HCT116 (cell line): ENCODE data around the gene C1QTNF12. TPM values are rescaled to one million over a fixed set of nuclear protein-coding genes. Genes with fewer than 3 reads are reported as not detected.

Experiments
- ATAC-seq: fragments of 200-7000 bp; cut with Tn5 transposase; 2 replicates; pipeline ENCODE4 v1.9.1; 2020; ENCODE audit warnings: mild to moderate bottlenecking, moderate library complexity
- BruUV-seq: library from RNA; stranded (reverse); fragments of 400-500 nt; replicated peaks from 2 replicates; lab custom pipeline; 2021; lab: Mats Ljungman, UMichigan
- CTCF ChIA-PET: fragments of 300-600 bp; sonication (Branson Sonifier 250); formaldehyde crosslinking; loops from one replicate; lab custom pipeline; 2021; ENCODE audit warnings: antibody characterized with exemption; lab: Charles Lee
- POLR2A ChIA-PET: fragments of 300-600, 350-600 bp; sonication (Branson Sonifier 250); formaldehyde crosslinking; loops from one replicate; lab custom pipeline; 2021; ENCODE audit warnings: antibody characterized with exemption; lab: Charles Lee
- RAD21 ChIA-PET, 2 experiments: fragments of 300-600 bp; sonication (Branson Sonifier 250); formaldehyde crosslinking; loops; one replicate each; lab custom pipeline; 2023; ENCODE audit warnings: low total read pairs in 2 of 2; ENCODE audit not compliant: uncharacterized antibody in 2 of 2, unreplicated experiment in 2 of 2, low non-redundant PET in 1 of 2; lab: Charles Lee
- DNase-seq: peaks from one replicate; pipeline ENCODE4 v3.0.0-alpha.2; 2010; ENCODE audit warnings: low read depth, low spot score
- H2AFZ ChIP-seq: fragments of 200-600 bp; shearing (Covaris generic), sonication (generic); 2 replicates; pipeline ENCODE4 v1.6.1; 2017; ENCODE audit warnings: low read depth, mixed run types, mixed read lengths, antibody characterized with exemption, low read length; ENCODE audit not compliant: poor library complexity, severe bottlenecking
- H3K27ac ChIP-seq: 2 replicates; pipeline ENCODE4 v1.5.1; 2012; ENCODE audit warnings: low read depth, low read length
- H3K27me3 ChIP-seq: fragments of 200-600 bp; sonication (generic); 2 replicates; pipeline ENCODE4 v1.6.1; 2016; ENCODE audit warnings: mixed run types, low read length, mixed read lengths; ENCODE audit not compliant: insufficient read depth
- H3K36me3 ChIP-seq, 2 experiments: fragments of 200-500 bp in 1 of 2; fragments of 200-600 bp in 1 of 2; sonication (Bioruptor generic) in 1 of 2; sonication (generic) in 1 of 2; 2 replicates each; pipeline versions ENCODE4 v1.5.1 to v1.6.1; 2014 to 2016; ENCODE audit warnings: low read length in 2 of 2, inconsistent platforms in 1 of 2, mixed read lengths in 1 of 2, mixed run types in 1 of 2; ENCODE audit not compliant: insufficient read depth in 2 of 2, control insufficient read depth in 1 of 2
- H3K4me1 ChIP-seq, 2 experiments: fragments of 200-600 bp in 1 of 2; sonication (generic) in 1 of 2; 2 replicates each; pipeline versions ENCODE4 v1.5.1 to v1.6.1; 2012 to 2017; ENCODE audit warnings: low read length in 2 of 2, inconsistent platforms in 1 of 2, mild to moderate bottlenecking in 1 of 2, mixed read lengths in 1 of 2, mixed run types in 1 of 2, moderate library complexity in 1 of 2; ENCODE audit not compliant: insufficient read depth in 2 of 2, control insufficient read depth in 1 of 2
- H3K4me2 ChIP-seq: fragments of 200-600 bp; sonication (generic); 2 replicates; pipeline ENCODE4 v1.6.1; 2017; ENCODE audit warnings: mixed run types, low read length, mixed read lengths
- H3K4me3 ChIP-seq, 2 experiments: fragments of 200-600 bp in 1 of 2; sonication (generic) in 1 of 2; replicated peaks in 1 of 2; 2 replicates each; pipeline ENCODE4 v1.5.1; 2011 to 2016; ENCODE audit warnings: low read length in 2 of 2, control low read depth in 1 of 2, low read depth in 1 of 2, mild to moderate bottlenecking in 1 of 2, mixed read lengths in 1 of 2, mixed run types in 1 of 2
- H3K79me2 ChIP-seq: fragments of 200-600 bp; sonication (generic); 2 replicates; pipeline ENCODE4 v1.6.1; 2017; ENCODE audit warnings: mild to moderate bottlenecking, mixed run types, low read length, moderate library complexity, mixed read lengths; ENCODE audit not compliant: insufficient read depth
- H3K9ac ChIP-seq: fragments of 200-600 bp; sonication (generic); 2 replicates; pipeline ENCODE4 v1.6.1; 2016; ENCODE audit warnings: low read length, mixed read lengths
- H3K9me2 ChIP-seq: fragments of 200-600 bp; sonication (generic), shearing (Covaris generic); 2 replicates; pipeline ENCODE4 v1.6.1; 2017; ENCODE audit warnings: mixed run types, mild to moderate bottlenecking, moderate library complexity; ENCODE audit not compliant: insufficient read depth
- H3K9me3 ChIP-seq, 2 experiments: fragments of 200-500 bp in 1 of 2; fragments of 200-600 bp in 1 of 2; sonication (Bioruptor generic) in 1 of 2; sonication (generic) in 1 of 2; 2 replicates each; pipeline ENCODE4 v1.6.1; 2014 to 2017; ENCODE audit warnings: low read length in 2 of 2, mixed read lengths in 2 of 2, inconsistent platforms in 1 of 2, low read depth in 1 of 2, mild to moderate bottlenecking in 1 of 2, mixed run types in 1 of 2, moderate library complexity in 1 of 2; ENCODE audit not compliant: control insufficient read depth in 1 of 2, insufficient read depth in 1 of 2
- H4K20me1 ChIP-seq: fragments of 200-600 bp; sonication (generic), shearing (Covaris generic); 2 replicates; pipeline ENCODE4 v1.6.1; 2017; ENCODE audit warnings: mixed run types, mild to moderate bottlenecking, moderate library complexity; ENCODE audit not compliant: insufficient read depth
- ELF1 ChIP-seq: IDR thresholded peaks from 2 replicates; pipeline ENCODE4 v1.6.1; 2012; ENCODE audit warnings: low read depth, borderline replicate concordance
- FOSL1 ChIP-seq: IDR thresholded peaks from 2 replicates; pipeline ENCODE4 v1.6.1; 2012; ENCODE audit warnings: low read depth
- YY1 ChIP-seq: IDR thresholded peaks from 2 replicates; pipeline ENCODE4 v1.6.1; 2011; ENCODE audit warnings: low read length, low read depth, moderate library complexity, mild to moderate bottlenecking; ENCODE audit not compliant: insufficient replicate concordance; ENCODE audit errors: extremely low read depth
- intact Hi-C: fragments of 100-400 bp; cut with micrococcal nuclease; formaldehyde crosslinking; loops from 2 replicates; pipeline ENCODE4 v1.10.0; 2022
- microRNA-seq: library from miRNA; unstranded; fragments of <30 nt; microRNA quantifications from one replicate; pipeline ENCODE4, GENCODE V29; 2016; ENCODE audit warnings: borderline number of aligned reads
- total RNA-seq: library from RNA; stranded (reverse); gene quantifications from one replicate; pipeline ENCODE4 v1.2.1, GENCODE V29; 2021; ENCODE audit not compliant: unreplicated experiment

The C1QTNF12 gene
- total RNA-seq, 1 experiment from 2014 or later: 6.9 TPM

DNA sequence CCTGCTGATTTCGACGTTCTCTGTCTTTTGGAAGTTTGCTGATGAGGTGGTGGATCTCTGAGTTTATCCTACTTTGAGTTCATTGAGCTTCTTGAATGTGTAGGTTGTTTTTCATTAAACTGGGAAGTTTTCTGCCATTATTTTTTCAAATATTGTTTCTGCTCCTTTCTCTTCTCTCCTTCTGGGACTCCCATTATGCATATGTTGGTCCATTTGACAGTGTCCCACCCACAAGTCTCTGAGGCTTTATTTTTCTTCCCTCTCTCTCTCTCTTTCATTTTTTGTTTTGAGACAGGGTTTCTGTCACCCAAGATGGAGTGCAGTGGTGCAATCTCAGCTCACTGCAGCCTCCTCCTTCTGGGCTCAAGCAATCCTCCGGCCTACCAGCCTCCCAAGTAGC lies 51.8 kb downstream of the C1QTNF12 start:
- DNase-seq (no peak), ATAC-seq (no peak)
- peaks cover 0 to 11% of the 10 kb centered on the region in 2 experiments; a peak in 1 of 4 replicates for H3K9me3 ChIP-seq
- H3K27me3 ChIP-seq: no peaks in the 10 kb centered on the region
- no peak overlapping the region for H3K4me3 ChIP-seq
- RAD21 ChIA-PET: no interaction called here
- no peak overlapping the region for H3K9ac ChIP-seq
- H3K4me2 ChIP-seq: no peak overlapping the region
- intact Hi-C loops: no loop called here
- no peaks in the 10 kb centered on the region for H3K4me1 ChIP-seq
- no peaks in the 10 kb centered on the region for H3K79me2 ChIP-seq
- TF ChIP-seq FOSL1 (no peak), ELF1 (no peak), YY1 (no peak)
- TF ChIP-seq, all 23 proteins: peak for 0
- no peaks in the 10 kb centered on the region for H3K36me3 ChIP-seq
- H3K9me2 ChIP-seq: no peaks in the 10 kb centered on the region
- H4K20me1 ChIP-seq: no peaks in the 10 kb centered on the region
- POLR2A ChIA-PET: no interaction called here
- no TSS peak for BruUV-seq
- CTCF ChIA-PET: no interaction called here
- no peak overlapping the region for H3K27ac ChIP-seq
- no peak overlapping the region for H2AFZ ChIP-seq

Small RNA genes lying within 50 kb of the gene (microRNA-seq; reads per million reads assigned to microRNA genes)
- not detected for gene MIR6726

Other genes starting within 250 kb of the C1QTNF12 start
- 145 TPM for gene HES4, start 246.6 kb downstream of the C1QTNF12 start, total RNA-seq
- gene ISG15, start 233.2 kb downstream of the C1QTNF12 start, total RNA-seq: 140 TPM
- gene AGRN, start 226.6 kb downstream of the C1QTNF12 start, total RNA-seq: 134 TPM
- gene RNF223, start 172.4 kb downstream of the C1QTNF12 start, total RNA-seq: 6.3 TPM
- gene C1orf159, start 130.6 kb downstream of the C1QTNF12 start, total RNA-seq: 22.7 TPM
- gene TTLL10, start 72.8 kb downstream of the C1QTNF12 start, total RNA-seq: 0.10 TPM
- gene TNFRSF18, start 40.1 kb downstream of the C1QTNF12 start, total RNA-seq: 56.2 TPM
- gene TNFRSF4, start 32.6 kb downstream of the C1QTNF12 start, total RNA-seq: 0.37 TPM
- gene SDF4, start 14.7 kb downstream of the C1QTNF12 start, total RNA-seq: 133 TPM
- 16.3 TPM for gene B3GALT6, start 14.5 kb downstream of the C1QTNF12 start, total RNA-seq
- 67.7 TPM for gene UBE2J2, start 27.1 kb upstream of the C1QTNF12 start, total RNA-seq
- gene SCNN1D, start 33.7 kb upstream of the C1QTNF12 start, total RNA-seq: 3.7 TPM
- 38.8 TPM for gene ACAP3, start 61.2 kb upstream of the C1QTNF12 start, total RNA-seq
- 47.2 TPM for gene PUSL1, start 61.9 kb upstream of the C1QTNF12 start, total RNA-seq
- 161 TPM for gene INTS11, start 77.9 kb upstream of the C1QTNF12 start, total RNA-seq
- 16.3 TPM for gene CPTP, start 78.1 kb upstream of the C1QTNF12 start, total RNA-seq
- gene TAS1R3, start 84.6 kb upstream of the C1QTNF12 start, total RNA-seq: 0.07 TPM
- gene DVL1, start 102.7 kb upstream of the C1QTNF12 start, total RNA-seq: 160 TPM
- gene MXRA8, start 111.8 kb upstream of the C1QTNF12 start, total RNA-seq: 0.74 TPM
- 200 TPM for gene AURKAIP1, start 128.5 kb upstream of the C1QTNF12 start, total RNA-seq
- 173 TPM for gene CCNL2, start 152.6 kb upstream of the C1QTNF12 start, total RNA-seq
- 131 TPM for gene MRPL20, start 160.6 kb upstream of the C1QTNF12 start, total RNA-seq
- not detected for gene ANKRD65, start 174.6 kb upstream of the C1QTNF12 start, total RNA-seq
- gene VWA1, start 189.0 kb upstream of the C1QTNF12 start, total RNA-seq: 50.6 TPM
- gene ATAD3C, start 203.0 kb upstream of the C1QTNF12 start, total RNA-seq: 0.61 TPM
- gene ATAD3B, start 225.0 kb upstream of the C1QTNF12 start, total RNA-seq: 62.9 TPM